Fibroblast of lung (primary cell): Measurements from ENCODE around the gene PMEPA1.

Experiments used
- EZH2 ChIP-seq: IDR thresholded peaks from 2 replicates; pipeline ENCODE4 v1.5.1; 2012; ENCODE audit warnings: low read length, control low read depth, mild to moderate bottlenecking; ENCODE audit errors: missing control alignments
- TF ChIP-seq, protein P1 (sequence below), 2 donors: IDR thresholded peaks in 1 of 2; conservative IDR thresholded peaks in 1 of 2; 1 replicate in 1 of 2; 2 replicates in 1 of 2; pipeline ENCODE4 v1.5.1; 2011 to 2012; ENCODE audit warnings: low read length in 2 of 2, control low read depth in 1 of 2, inconsistent platforms in 1 of 2, low read depth in 1 of 2, mild to moderate bottlenecking in 1 of 2

DNA sequence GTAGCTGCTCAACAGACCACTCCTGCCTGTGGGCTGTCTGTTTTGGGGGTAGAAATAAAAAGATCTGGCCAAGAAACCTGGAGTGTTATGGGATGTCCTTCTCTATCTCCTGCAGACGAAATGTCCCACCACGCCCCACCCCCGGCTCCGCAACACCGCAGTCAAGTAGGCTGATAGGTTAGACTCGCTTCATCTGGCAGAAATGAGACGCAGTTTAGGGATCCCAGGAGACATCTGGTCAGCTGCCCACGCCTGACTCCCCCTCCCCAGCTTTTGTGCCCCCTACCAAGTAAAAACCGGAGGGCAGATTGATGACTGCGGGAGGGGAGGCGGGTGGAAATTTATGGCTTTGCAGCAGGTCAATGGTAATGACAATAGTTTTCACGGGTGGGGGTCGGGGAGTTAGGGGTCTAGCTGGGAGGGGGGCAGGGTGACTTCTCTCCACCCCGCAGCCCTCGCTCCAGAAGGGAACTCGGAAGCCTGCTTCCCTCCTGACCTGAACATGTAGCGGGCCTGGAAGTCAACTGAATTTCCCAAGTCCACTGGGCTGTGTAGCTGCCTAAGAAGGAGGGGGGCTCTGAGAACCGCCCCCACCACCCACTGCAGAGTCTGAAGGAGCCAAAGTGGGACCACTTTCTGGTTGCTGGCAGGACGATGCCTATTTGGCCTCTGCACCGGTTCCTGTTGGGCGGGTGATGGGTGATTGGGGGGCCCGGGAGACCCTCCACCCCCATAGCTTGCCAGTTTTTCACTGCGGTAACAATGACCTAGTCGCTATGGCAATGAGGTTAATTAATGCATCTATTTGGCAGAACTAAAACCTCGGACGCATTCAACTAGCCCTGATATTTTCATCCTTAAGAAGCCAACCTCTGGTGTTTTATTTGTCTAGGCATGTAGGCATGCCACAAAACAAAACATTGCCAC, 25.7 kb downstream of the PMEPA1 start:
- no peak for TF ChIP-seq EZH2
- TF ChIP-seq, protein P1, sequence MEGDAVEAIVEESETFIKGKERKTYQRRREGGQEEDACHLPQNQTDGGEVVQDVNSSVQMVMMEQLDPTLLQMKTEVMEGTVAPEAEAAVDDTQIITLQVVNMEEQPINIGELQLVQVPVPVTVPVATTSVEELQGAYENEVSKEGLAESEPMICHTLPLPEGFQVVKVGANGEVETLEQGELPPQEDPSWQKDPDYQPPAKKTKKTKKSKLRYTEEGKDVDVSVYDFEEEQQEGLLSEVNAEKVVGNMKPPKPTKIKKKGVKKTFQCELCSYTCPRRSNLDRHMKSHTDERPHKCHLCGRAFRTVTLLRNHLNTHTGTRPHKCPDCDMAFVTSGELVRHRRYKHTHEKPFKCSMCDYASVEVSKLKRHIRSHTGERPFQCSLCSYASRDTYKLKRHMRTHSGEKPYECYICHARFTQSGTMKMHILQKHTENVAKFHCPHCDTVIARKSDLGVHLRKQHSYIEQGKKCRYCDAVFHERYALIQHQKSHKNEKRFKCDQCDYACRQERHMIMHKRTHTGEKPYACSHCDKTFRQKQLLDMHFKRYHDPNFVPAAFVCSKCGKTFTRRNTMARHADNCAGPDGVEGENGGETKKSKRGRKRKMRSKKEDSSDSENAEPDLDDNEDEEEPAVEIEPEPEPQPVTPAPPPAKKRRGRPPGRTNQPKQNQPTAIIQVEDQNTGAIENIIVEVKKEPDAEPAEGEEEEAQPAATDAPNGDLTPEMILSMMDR (conservative IDR thresholded peaks at IDR 0.05 in 1 of 2, IDR thresholded peaks at IDR 0.05 in 1 of 2; ENCODE audit: low read depth in 1 of 2, low read length in 2 of 2), result no peak
